ENCODE data around the gene CD247. TPM values are rescaled to one million over a fixed set of nuclear protein-coding genes. Genes with fewer than 3 reads are reported as not detected.

The CD247 gene
- polyA plus RNA-seq, 1 experiment = not detected

GRCh38 chr1:167450843-167451242, 67.5 kb downstream of the CD247 start:
- CTCF ChIA-PET = interaction anchor here (0.6 to 1.9 kb wide), 5 partner anchors 14 to 258 kb away, joined by 3 to 6 read pairs (median 5); no protein-coding TSS in a partner anchor
- Histone ChIP-seq H3K27me3 (ENCODE audit: control insufficient read depth, insufficient read depth, low read length) (peaks cover 14% of the 10 kb centered on the region), H3K9me3 (ENCODE audit: control insufficient read depth, insufficient read depth, low read length) (no peaks in the 10 kb centered on the region; the same call in 1 of the 2 replicates), H3K4me3 (ENCODE audit: low read depth, low read length) (no peak overlapping the region), H3K27ac (ENCODE audit: low read depth, low read length) (no peak overlapping the region)
- DNase-seq (ENCODE audit: low read depth, low spot score) = no peak
- POLR2A ChIA-PET = no interaction called here
- TF ChIP-seq CTCF (IDR thresholded peaks at IDR 0.05; ENCODE audit: low read depth, low read length) = no peak

DNA sequence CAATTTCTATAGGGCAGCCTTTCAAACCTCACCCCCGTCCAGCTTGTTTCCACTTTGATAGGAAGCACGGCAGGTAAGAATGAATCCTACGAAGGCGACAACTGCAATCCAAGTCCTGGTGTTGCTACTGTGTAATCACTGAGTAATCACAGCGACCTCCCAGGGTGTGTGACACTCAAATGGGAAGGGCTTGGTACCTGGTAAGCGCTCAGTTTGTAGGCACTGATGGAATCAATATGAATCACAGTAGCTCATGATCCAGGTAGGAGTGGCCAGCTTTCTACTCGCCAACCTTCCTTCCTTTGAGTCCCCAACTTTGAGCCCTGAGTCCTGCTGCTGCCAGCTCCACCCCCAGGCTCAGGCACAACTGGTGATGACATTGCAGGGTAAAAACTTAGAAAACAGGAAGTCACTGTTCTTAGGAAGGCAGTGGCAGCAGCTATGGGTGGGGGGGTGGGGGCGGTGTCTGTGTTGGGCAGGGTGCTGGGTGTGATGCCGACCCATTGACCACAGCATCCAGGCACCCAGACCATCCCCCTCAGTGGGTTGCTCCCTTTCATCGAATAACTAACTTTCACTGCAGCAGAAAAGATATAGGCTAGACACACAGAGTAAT, 70.7 kb downstream of the CD247 start:
- Histone ChIP-seq H3K27me3 (ENCODE audit: control insufficient read depth, insufficient read depth, low read length) (peaks cover 19% of the 10 kb centered on the region), H3K27ac (ENCODE audit: low read depth, low read length) (no peak overlapping the region), H3K4me3 (ENCODE audit: low read depth, low read length) (no peak overlapping the region), H3K9me3 (ENCODE audit: control insufficient read depth, insufficient read depth, low read length) (no peaks in the 10 kb centered on the region)
- DNase-seq (ENCODE audit: low read depth, low spot score) = no peak
- ChIA-PET POLR2A (interaction anchor here (0.6 kb wide), 1 partner anchor 110 kb away, joined by 4 read pairs; no protein-coding TSS in a partner anchor), CTCF (interaction anchor here (0.5 to 1.4 kb wide), 7 partner anchors 47 to 381 kb away, joined by 3 to 9 read pairs (median 4); no protein-coding TSS in a partner anchor)
- TF ChIP-seq CTCF (IDR thresholded peaks at IDR 0.05; ENCODE audit: low read depth, low read length) = no peak

DNA sequence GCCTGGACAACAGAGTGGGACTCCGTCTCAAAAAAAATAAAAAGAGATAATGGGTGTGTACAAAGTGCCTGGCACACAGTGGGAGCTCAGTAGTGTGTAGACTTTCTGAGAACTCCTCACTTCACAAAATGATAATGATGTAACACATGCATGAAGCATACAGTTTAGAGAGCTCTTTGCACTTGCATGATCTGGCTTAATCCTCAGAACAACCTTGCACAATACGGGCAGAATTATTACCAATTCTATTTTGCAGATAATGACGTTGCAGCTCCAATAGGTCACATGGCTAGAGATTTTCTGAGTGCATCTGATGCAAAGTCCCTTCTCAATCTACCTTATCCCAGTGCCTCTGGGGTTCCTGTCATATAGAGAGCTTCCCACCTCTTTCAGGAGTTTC, 71.4 kb downstream of the CD247 start:
- Histone ChIP-seq H3K9me3 (ENCODE audit: control insufficient read depth, insufficient read depth, low read length) (no peaks in the 10 kb centered on the region), H3K27me3 (ENCODE audit: control insufficient read depth, insufficient read depth, low read length) (peaks cover 19% of the 10 kb centered on the region), H3K27ac (ENCODE audit: low read depth, low read length) (no peak overlapping the region), H3K4me3 (ENCODE audit: low read depth, low read length) (no peak overlapping the region)
- ChIA-PET POLR2A (interaction anchor here (0.6 kb wide), 1 partner anchor 110 kb away, joined by 4 read pairs; no protein-coding TSS in a partner anchor), CTCF (interaction anchor here (0.8 to 1.4 kb wide), 6 partner anchors 46 to 380 kb away, joined by 3 to 9 read pairs (median 5); no protein-coding TSS in a partner anchor)
- no peak for TF ChIP-seq CTCF (IDR thresholded peaks at IDR 0.05; ENCODE audit: low read depth, low read length)
- no peak for DNase-seq (ENCODE audit: low read depth, low spot score)

GRCh38 chr1:167443757-167444156, 74.6 kb downstream of the CD247 start:
- H3K27me3 ChIP-seq (ENCODE audit: control insufficient read depth, insufficient read depth, low read length) = peaks cover 19% of the 10 kb centered on the region
- no peak for TF ChIP-seq CTCF (IDR thresholded peaks at IDR 0.05; ENCODE audit: low read depth, low read length)
- H3K9me3 ChIP-seq (ENCODE audit: control insufficient read depth, insufficient read depth, low read length) = no peaks in the 10 kb centered on the region; the same call in 1 of the 2 replicates
- no peak overlapping the region for H3K27ac ChIP-seq (ENCODE audit: low read depth, low read length)
- H3K4me3 ChIP-seq (ENCODE audit: low read depth, low read length) = no peak overlapping the region
- POLR2A ChIA-PET = no interaction called here
- DNase-seq (ENCODE audit: low read depth, low spot score) = no peak
- CTCF ChIA-PET = interaction anchor here (1.2 to 7.0 kb wide), 5 partner anchors 14 to 377 kb away, joined by 4 to 105 read pairs (median 10); no protein-coding TSS in a partner anchor

Data from AG04450 (cell line).